Smooth muscle cell of bladder (primary cell): ENCODE results near the gene AMDHD2. TPM values are rescaled to one million over a fixed set of nuclear protein-coding genes. Genes with fewer than 3 reads are reported as not detected.

Experiments
- total RNA-seq: library from RNA; depleted of rRNA; stranded (reverse); fragments of >200 nt; gene quantifications from 2 replicates; pipeline ENCODE4 v1.2.3, GENCODE V29; 2014

Gene AMDHD2, protein sequence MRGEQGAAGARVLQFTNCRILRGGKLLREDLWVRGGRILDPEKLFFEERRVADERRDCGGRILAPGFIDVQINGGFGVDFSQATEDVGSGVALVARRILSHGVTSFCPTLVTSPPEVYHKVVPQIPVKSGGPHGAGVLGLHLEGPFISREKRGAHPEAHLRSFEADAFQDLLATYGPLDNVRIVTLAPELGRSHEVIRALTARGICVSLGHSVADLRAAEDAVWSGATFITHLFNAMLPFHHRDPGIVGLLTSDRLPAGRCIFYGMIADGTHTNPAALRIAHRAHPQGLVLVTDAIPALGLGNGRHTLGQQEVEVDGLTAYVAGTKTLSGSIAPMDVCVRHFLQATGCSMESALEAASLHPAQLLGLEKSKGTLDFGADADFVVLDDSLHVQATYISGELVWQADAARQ
- total RNA-seq, result 23.3 and 35.0 TPM in 2 replicates

DNA sequence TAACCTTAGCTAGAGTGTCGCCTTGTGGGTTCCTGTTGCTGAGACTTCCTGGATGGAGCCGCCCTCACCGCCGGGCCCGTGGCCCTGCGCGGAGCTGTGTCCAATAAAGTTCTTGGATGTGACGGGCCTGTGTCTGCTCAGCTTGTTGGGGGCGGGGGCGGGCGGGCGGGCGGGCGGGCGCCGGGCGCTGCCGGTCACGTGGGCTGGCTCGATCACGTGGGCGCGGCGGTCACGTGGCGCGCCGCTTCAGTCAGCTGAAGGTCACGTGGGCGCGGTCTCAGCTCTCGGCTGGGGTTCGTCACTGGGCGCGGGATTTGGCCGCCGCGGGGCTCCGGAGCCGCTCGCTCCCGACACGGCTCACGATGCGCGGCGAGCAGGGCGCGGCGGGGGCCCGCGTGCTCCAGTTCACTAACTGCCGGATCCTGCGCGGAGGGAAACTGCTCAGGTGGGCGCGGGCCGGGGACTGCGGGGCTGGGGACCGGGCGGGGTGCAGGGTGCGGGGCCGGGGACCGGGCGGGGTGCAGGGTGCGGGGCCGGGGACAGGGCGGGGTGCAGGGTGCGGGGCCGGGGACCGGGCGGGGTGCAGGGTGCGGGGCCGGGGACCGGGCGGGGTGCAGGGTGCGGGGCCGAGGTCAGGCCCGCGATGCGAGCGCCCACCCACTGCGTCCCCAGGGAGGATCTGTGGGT is at the start of gene AMDHD2:
Gene AMDHD2 (plus strand): TSS at position 275 of the 687 bp plus-strand sequence. CDS start 88 bp downstream, at position 363.

GRCh38 chr16:2471016-2471652 is 49.0 kb upstream of the AMDHD2 start, which contains the start of gene NTN3:
Gene NTN3 (plus strand): TSS chr16:2471297. CDS start chr16:2471702, 405 bp downstream.

DNA sequence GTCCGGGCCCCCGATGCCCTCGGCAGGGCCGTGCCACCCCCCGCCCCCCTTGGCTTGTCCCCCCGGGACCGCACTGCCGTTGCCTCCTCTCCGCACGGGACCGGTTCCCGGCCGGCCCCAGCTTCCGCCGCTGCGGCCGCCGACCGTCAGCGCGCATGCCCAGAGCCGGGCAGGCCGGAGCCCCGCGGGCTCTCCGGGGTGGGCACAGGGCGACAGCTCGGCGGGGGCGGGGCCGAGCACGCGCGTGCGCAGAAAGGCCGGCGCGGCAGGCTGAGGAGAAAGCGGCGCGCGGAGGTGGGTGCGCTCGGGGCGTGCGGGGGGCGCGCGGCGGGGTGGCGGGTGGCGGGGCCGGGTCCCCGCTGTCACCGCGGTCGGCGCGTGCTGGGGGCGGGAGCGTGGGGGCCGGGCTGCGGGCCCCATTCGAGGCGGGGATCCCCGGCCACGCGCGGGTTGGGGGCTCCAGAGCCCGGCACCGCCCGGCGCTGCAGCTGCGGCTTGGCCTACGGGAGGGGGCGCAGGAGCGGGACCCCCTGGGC is 45.2 kb upstream of the AMDHD2 start, which contains the start of gene TBC1D24:
Gene TBC1D24 (plus strand): TSS at position 251 of the 536 bp plus-strand sequence. CDS start 21,022 bp downstream, outside the sequence.

DNA sequence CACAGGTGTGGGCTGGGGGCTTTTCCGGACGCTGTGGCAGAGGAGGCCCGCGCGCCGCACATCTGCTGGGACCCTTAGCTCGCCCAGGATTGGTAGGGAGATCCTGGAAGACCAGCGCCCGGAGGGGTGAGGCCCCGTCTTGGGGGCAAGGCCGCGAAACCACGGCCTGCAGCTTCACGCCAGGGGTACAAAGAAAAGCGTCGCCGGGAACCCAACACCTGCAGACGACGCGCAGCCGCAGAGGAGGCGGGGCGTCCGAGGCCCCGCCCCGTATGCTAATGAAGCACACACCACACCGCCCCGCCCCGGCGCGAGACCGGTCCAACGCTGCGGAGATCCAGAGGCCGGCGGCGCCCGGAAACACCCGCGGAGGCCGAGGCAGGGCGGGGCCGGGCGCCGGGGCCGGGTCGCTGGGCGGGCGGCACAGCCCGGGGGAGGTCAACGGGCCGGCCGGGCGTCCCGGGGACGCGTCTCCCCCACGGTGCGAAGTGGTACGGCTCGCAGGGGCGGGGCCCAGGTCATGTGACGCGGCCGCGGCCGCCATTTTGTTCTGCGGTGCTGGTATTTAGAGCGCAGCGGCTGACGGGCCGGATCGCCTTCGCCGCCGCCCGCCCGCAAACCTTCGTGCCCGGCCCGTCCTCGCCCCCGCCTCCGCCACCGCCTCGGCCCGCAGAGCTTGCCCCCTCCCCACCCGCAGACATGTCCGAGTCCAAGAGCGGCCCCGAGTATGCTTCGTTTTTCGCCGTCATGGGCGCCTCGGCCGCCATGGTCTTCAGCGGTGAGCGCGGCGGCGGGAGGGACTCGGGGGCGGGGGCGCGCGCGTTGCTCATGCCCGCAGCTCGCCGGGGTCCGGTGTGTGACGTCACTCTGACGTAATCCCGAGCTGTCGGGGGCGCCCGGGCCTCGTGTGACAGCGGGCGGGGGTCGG is 6.5 kb upstream of the AMDHD2 start, which contains the start of gene ATP6V0C:
Gene ATP6V0C (plus strand): TSS at position 548 of the 928 bp plus-strand sequence. CDS start 152 bp downstream, at position 700.

DNA sequence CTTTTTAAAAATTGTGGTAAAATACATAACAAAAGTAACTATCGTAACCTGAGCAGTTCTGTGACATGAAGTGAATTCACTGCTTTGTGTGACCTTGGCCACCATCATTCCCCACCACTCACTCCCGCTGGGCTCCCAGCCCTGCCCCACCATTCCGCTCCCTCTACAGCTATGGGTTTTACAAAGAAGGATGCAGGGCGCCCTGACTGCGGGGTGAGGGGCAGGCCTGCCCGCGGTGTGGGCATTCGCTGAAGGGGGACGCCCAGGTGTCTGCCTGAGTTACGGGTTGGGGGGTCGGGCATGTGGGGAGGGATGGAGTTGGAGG is 11.2 kb downstream of the AMDHD2 start, which contains the start of gene CEMP1:
Gene CEMP1 (minus strand): TSS at position 38 of the 325 bp plus-strand sequence. CDS start 335 bp downstream, outside the sequence.

DNA sequence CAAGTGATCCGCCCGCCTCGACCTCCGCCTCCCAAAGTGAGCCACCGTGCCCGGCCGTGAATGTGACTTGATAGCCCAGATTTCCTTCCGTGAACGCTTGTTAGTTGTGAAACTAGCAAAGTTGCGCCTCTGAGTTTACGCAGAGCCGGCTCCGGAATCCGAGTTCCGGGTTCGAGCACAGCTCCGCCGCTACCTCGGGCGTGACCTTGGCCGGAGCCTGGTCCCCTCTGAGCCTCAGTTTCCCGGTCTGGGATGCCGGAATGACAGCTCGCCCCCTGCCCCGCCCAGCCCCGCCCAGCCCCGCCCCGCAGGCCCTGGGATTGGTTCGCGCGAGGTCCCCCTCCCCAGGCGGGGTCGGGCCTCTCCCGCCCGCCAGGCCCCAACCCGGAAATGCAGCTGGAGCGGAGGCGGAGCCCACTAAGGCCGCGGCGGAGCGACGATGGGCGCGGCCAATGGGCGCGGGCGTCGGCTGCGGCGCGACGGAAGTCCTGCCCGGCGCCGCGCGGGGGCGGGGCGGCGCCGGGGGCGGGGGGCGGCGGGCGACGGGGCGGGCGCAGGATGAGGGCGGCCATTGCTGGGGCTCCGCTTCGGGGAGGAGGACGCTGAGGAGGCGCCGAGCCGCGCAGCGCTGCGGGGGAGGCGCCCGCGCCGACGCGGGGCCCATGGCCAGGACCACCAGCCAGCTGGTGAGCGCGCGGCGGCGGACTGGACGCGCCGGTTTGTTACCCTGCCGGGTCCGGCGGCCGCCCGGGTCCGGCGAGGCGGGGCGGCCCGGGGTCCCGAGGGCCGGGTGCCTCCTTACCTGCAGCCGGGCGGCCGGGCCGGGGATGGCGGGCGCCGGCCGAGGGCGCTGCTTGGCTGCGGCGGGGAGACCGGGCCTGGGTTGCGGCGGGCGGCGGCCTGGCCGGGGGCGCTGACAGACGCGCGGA is 17.5 kb downstream of the AMDHD2 start, which contains the start of gene PDPK1:
Gene PDPK1 (plus strand): TSS at position 571 of the 929 bp plus-strand sequence. CDS start 92 bp downstream, at position 663.

Other genes with a start within 250 kb of the AMDHD2 start
- 0.43 and 0.55 TPM in 2 replicates for gene ABCA3, start 179.6 kb upstream of the AMDHD2 start, total RNA-seq
- gene CCNF, start 90.9 kb upstream of the AMDHD2 start, total RNA-seq, result 4.0 and 4.8 TPM in 2 replicates
- gene TEDC2, start 60.3 kb upstream of the AMDHD2 start, total RNA-seq, result 1.00 and 1.0 TPM in 2 replicates
- 0.43 and 0.74 TPM in 2 replicates for gene NTN3, start 49.1 kb upstream of the AMDHD2 start, total RNA-seq
- 12.8 and 16.8 TPM in 2 replicates for gene TBC1D24, start 45.2 kb upstream of the AMDHD2 start, total RNA-seq
- gene ATP6V0C, start 6.4 kb upstream of the AMDHD2 start, total RNA-seq, result 5.1 and 6.6 TPM in 2 replicates
- 0.09 TPM in 1 of 2 replicates, not detected in the other for gene CEMP1, start 11.0 kb downstream of the AMDHD2 start, total RNA-seq
- gene PDPK1, start 17.6 kb downstream of the AMDHD2 start, total RNA-seq, result 11.9 and 13.5 TPM in 2 replicates
- 16.2 and 18.2 TPM in 2 replicates for gene KCTD5, start 162.2 kb downstream of the AMDHD2 start, total RNA-seq
- gene PRSS27, start 199.9 kb downstream of the AMDHD2 start, total RNA-seq, result 0.57 and 0.74 TPM in 2 replicates
- 29.7 and 50.2 TPM in 2 replicates for gene SRRM2, start 232.3 kb downstream of the AMDHD2 start, total RNA-seq